Colon (tissue), 2 donors: ENCODE data around the gene PPP6R2.
"Not testable (repeated sequence)": the region's sequence is repeated elsewhere in the genome, so short reads cannot be mapped to it uniquely, and the experiment has no call there.

Source experiments
- FAIRE-seq: peaks from 2 replicates; lab custom pipeline; 2012; peaks lifted over from hg19 to GRCh38; lab: Jason Lieb, UNC
- donor health status: control.
- donor health status: control.

Gene PPP6R2

GRCh38 chr22:50432131-50432876 is 89.2 kb downstream of the PPP6R2 start:
- FAIRE-seq: no peak

- FAIRE-seq: not testable (repeated sequence)
These were observed 89.9 kb downstream of the PPP6R2 start for GRCh38 chr22:50432877-50433510.

GRCh38 chr22:50434849-50435248 is 91.7 kb downstream of the PPP6R2 start:
- no peak for FAIRE-seq

- FAIRE-seq: no peak
These were observed 92.3 kb downstream of the PPP6R2 start for GRCh38 chr22:50435291-50436014.

DNA sequence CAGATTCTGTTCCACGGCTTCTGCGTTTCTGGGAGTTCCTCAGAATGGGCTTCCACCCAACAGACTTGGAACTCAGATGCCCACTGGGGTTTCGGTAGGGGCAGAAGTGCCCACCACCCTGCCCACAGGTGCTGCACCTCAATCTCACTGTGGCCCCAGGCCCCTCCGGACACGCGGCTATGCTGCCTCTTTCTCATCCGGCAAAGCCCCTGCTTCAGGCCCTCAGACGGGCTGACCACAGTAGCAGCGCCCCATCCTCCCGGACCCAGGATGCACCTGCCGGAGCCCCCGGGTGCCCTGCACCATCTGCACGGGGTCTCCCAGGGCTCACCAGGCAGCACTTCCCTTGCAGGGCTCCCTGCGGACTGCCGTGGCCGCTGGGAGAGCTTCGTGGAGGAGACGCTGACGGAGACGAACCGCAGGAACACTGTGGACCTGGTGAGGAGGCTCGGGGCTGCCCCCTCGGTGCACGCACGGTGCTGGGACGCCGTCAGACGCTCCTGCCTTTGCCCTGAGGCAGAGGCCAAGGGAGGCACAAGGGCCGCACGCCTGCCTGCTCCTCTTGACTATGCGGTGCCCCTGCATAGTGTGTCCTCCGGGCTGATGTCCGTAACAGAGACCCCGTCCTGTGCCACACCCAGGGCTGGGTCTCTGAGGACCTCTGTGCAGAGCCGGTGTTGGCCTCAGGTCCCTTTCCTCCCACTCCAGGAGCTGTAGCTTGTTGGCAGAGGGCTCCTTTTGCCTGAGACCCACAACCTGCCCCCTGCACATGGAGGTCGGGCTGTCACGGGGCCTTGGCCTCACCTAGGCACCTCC is 93.1 kb downstream of the PPP6R2 start:
- FAIRE-seq: no peak

GRCh38 chr22:50436841-50437341 is 93.8 kb downstream of the PPP6R2 start:
- FAIRE-seq: no peak

DNA sequence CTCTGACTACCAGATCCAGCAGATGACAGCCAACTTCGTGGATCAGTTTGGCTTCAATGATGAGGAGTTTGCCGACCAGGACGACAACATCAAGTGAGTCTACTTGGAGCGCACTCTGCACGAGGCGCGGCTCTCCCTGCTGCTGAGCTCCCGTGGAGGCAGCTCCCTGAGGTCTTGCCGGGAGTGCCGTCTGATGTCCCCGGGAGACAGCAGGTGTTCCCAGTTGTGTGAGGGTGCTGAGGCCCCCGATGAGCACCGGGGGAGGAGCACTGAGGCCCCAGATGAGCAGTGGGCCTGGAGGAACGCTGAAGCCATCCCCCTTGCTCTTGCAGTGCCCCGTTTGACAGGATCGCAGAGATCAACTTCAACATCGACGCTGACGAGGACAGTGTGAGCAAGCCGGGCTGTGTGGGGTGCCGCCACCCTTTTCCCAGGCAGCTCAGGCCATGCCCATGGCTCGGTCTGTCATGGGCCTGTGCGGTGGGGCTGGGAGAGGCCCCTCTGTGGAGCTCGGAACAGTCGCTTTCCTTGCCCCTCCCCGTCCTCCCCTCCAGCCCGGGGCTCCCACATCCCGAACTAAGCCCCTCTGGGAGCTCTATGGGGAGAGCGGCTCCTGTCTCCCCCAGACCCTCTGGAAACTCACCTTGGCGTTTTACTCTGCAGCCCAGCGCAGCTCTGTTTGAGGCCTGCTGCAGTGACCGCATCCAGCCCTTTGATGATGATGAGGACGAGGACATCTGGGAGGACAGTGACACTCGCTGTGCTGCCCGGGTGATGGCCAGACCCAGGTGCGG is 94.6 kb downstream of the PPP6R2 start:
- no peak for FAIRE-seq

GRCh38 chr22:50438305-50439275 is 95.5 kb downstream of the PPP6R2 start:
- FAIRE-seq: no peak

DNA sequence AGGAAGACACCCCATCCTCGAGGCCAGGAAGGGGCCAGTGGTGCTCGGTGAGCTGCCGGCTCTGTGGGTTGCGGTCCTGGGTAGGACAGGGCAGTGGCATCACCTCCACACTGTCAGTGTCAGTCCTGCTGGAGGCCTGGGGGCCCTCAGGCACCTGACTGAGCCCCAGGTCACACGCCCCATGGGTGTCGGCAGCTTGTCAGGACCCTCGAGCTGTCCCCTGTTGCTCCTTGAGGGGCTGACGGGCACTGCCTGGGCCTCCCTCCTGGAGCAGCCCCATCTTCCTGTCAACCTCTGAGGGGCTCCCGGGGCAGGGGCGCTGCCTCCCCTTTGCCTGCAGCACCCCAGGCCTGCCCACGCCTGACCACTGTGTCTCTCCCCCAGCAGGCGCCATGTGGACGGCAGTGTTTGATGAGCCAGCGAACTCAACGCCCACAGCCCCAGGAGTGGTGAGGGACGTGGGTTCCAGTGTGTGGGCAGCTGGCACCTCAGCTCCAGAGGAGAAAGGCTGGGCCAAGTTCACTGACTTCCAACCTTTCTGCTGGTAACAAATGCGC is 96.3 kb downstream of the PPP6R2 start:
- FAIRE-seq: no peak

DNA sequence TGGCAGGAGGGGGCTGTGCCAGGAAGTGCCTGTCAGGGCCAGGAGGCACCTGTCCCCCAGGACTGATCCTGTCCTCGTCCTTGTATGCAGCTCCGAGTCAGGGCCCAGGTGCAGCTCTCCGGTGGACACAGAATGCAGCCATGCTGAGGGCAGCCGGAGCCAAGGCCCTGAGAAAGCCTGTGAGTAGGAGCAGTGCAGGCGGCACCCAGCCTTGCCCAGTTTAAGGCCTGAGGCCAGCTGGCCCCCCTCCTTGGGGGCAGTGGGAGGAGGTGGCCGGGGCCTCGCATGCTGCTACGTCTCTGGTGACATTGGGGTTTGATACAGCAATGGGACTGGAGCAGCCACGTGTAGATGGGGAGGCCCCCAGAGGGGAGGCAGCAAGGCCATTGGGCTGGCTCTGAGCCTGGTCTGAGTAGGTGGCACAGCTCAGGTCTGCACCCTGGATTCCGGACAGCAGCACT is 96.8 kb downstream of the PPP6R2 start:
- FAIRE-seq: no peak

DNA sequence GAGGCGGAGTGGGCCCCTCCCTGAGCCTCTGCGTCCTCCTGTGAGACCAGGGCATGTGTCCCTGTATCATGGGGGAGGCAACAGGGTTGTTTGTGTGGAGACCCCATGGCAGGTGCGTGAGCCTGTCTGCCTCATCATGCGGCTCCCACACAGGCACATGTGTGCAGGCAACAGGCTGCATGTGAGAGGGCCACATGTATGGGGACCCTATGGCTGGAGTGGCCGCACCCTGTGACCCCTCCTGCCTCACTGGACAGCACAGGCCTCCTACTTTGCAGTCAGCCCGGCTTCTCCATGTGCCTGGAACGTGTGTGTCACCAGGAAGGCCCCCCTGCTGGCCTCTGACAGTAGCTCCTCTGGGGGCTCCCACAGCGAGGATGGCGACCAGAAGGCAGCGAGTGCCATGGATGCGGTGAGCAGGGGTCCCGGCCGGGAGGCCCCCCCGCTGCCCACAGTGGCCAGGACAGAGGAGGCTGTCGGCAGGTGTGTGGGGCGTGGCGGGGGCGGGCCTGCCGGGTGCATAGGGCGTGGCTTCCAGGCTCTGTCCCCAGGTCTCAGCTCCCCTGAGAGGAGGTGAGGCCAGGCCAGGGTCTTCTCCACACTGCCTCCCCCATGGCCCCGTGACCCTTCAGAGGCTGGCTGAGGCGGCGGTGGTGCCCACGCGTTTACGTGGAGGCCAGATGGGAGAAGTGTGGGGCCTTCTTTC is 97.6 kb downstream of the PPP6R2 start:
- no peak for FAIRE-seq

GRCh38 chr22:50441428-50441993 is 98.4 kb downstream of the PPP6R2 start:
- FAIRE-seq: no peak

GRCh38 chr22:50443197-50443596 is 100.1 kb downstream of the PPP6R2 start:
- FAIRE-seq: no peak

DNA sequence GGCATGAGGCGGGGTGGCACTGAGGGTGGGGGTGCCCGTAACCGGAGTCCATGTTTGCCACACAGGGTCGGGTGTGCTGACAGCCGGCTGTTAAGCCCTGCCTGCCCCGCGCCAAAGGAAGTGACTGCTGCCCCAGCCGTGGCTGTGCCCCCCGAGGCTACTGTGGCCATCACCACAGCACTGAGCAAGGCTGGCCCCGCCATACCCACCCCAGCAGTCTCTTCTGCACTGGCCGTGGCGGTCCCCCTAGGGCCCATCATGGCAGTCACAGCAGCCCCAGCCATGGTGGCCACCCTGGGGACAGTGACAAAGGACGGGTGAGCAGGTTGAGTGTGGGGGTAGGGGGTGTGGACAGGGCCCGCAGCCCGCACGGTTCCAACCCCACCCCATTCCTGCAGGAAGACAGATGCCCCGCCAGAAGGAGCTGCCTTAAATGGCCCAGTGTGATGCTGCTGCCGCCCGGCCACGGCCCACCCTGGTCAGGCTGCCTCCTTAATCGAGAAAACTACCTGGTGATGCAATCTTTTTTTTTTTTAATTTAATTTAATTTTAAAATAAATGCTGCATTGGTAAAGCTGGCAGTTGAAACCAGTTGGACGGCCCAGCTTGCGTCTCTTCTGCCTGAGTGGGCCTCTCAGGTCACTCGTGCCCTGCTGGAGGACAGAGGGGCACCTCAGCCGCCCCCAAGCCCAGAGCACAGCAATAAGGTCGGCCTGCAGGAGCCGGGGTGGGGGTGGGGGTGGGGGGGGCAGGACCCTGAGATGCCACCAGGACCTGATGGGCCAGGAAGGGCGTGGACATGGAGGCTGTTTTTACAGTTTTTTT is 100.9 kb downstream of the PPP6R2 start:
- no peak for FAIRE-seq

DNA sequence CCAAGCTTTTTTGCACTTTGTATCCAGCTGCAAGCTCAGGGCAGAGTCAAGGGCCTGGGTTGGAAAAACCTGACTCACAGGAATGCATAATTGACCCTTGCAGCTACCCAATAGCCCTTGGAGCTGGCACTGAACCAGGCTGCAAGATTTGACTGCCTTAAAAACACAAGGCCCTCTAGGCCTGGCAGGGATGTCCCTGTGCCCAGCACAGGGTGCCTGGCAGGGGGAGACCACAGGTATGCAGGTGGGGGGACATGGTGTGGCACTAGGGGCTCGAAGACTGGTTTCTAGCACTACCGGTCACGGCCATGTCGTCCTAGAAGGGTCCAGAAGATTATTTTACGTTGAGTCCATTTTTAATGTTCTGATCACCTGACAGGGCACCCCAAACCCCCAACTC is 101.5 kb downstream of the PPP6R2 start:
- FAIRE-seq: no peak

- no peak for FAIRE-seq
These were observed 102.1 kb downstream of the PPP6R2 start for GRCh38 chr22:50445071-50445879.
